ENCODE data around the gene MARCHF11. TPM values are rescaled to one million over a fixed set of nuclear protein-coding genes. Genes with fewer than 3 reads are reported as not detected.

Gene MARCHF11
- total and polyA plus RNA-seq, 2 of the 4 experiments (the other 2 are of a cell fraction), result not detected

GRCh38 chr5:16048132-16048531, 131.5 kb downstream of the MARCHF11 start:
- H3K36me3 ChIP-seq (ENCODE audit: control insufficient read depth, insufficient read depth, low read length), result no peaks in the 10 kb centered on the region
- ChIA-PET POLR2A (ENCODE audit: unreplicated experiment) (no interaction called here), CTCF (no interaction called here)
- H2AK9ac ChIP-seq (replicated peaks; ENCODE audit: low read depth, low read length, poor library complexity), result no peak overlapping the region
- H3K27ac ChIP-seq (ENCODE audit: insufficient read depth, low read length), result no peak overlapping the region
- H2BK120ac ChIP-seq (ENCODE audit: low read depth, low read length), result no peak overlapping the region
- no peak overlapping the region for H3K18ac ChIP-seq (ENCODE audit: low read depth, low read length)
- H3K9me3 ChIP-seq (ENCODE audit: control insufficient read depth, insufficient read depth, low read length), result no peaks in the 10 kb centered on the region
- no peak overlapping the region for H3K9ac ChIP-seq (ENCODE audit: low read depth, low read length)
- TF ChIP-seq CTCF (conservative IDR thresholded peaks at IDR 0.05; ENCODE audit: low read depth, low read length) (no peak), RAD21 (IDR thresholded peaks at IDR 0.05; ENCODE audit: low read length) (no peak), NFE2L2 (IDR thresholded peaks at IDR 0.05; ENCODE audit: low read depth, low read length) (no peak)
- no peaks in the 10 kb centered on the region for H3K9me1 ChIP-seq (ENCODE audit: insufficient read depth, low read length)
- no peak overlapping the region for H3K4me2 ChIP-seq (ENCODE audit: low read depth, low read length)
- no peak overlapping the region for H2AFZ ChIP-seq (replicated peaks; ENCODE audit: low read length, poor library complexity)
- no peak overlapping the region for H3K23ac ChIP-seq (ENCODE audit: low read depth, low read length)
- ATAC-seq (ENCODE audit: low read depth) (no peak), DNase-seq (no peak)
- no peak overlapping the region for H2BK5ac ChIP-seq (ENCODE audit: low read depth, low read length, poor library complexity, severe bottlenecking)
- no peaks in the 10 kb centered on the region for H3K79me1 ChIP-seq (ENCODE audit: low read depth in 1 of 2, low read length in 2 of 2)
- no peak overlapping the region for H4K8ac ChIP-seq (ENCODE audit: low read depth in 2 of 2, low read length in 2 of 2)
- H4K20me1 ChIP-seq (ENCODE audit: insufficient read depth, low read length), result no peaks in the 10 kb centered on the region
- no peak overlapping the region for H3K56ac ChIP-seq (ENCODE audit: extremely low read depth, insufficient read depth, low read length)
- dilution Hi-C loops (cut with HindIII; ENCODE audit: low sequenced_read_pairs, unreplicated experiment) (no loop called here), intact Hi-C loops (cut with micrococcal nuclease) (no loop called here), in situ Hi-C loops (cut with MboI; ENCODE audit: low sequenced_read_pairs) (no loop called here)
- no peak overlapping the region for H2BK15ac ChIP-seq (ENCODE audit: low read depth, low read length)
- H3K27me3 ChIP-seq (ENCODE audit: control insufficient read depth, insufficient read depth, low read length), result no peaks in the 10 kb centered on the region
- H3K4me3 ChIP-seq (ENCODE audit: insufficient read depth, low read depth, low read length), result no peak overlapping the region
- no peak overlapping the region for H4K5ac ChIP-seq (ENCODE audit: low read depth, low read length)
- H2AK5ac ChIP-seq (ENCODE audit: low read depth, low read length), result no peak overlapping the region
- H3K4me1 ChIP-seq (ENCODE audit: control insufficient read depth, insufficient read depth, low read length), result no peaks in the 10 kb centered on the region
- H3K14ac ChIP-seq (replicated peaks; ENCODE audit: low read depth, low read length), result no peak overlapping the region
- H3K4ac ChIP-seq (ENCODE audit: low read depth, low read length), result no peak overlapping the region
- no TSS peak for BruUV-seq (replicated peaks)
- H4K91ac ChIP-seq (ENCODE audit: insufficient read depth, low read depth, low read length), result no peak overlapping the region
- no peak overlapping the region for H2BK20ac ChIP-seq (ENCODE audit: low read depth, low read length)
